Inflammatory macrophage treated with lipopolysaccharide for 1 hour (primary cell): ENCODE data around the gene NPAS2.

Experiments
- DNase-seq, 2 donors: peaks; one replicate each; pipeline ENCODE4 v3.0.0-alpha.2; 2020 to 2022

Gene NPAS2

DNA sequence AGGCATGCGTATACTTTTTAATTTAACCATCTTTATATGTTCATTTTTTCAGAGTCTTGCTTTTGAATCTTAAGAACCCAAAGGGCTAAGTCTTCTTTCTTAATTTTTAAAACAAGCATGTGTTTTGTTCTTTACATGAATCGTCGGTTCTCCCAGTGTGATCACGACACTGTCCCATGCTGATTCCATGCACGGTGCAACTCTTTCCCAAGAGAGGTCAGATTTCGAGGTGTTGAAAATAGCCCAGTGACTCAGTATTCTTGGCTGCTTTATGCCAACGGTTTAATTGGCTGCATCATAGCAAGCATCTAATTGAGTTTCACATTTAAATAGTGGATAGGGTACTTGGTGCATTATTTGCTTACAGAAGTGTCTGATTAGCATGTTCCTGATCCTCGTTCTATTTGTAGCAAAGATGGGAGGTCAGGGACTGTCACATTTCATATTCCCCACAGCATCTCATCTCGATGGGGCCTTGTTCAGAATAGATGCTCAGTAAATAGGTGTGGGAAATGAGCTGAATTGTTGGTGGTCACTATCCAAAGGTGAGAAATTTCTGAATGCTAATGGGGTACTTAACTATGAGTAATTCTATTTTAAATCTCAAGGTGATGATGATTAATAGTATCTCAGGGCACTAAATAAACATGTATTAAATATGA is 2.8 kb downstream of the NPAS2 start:
- DNase-seq: no peak

DNA sequence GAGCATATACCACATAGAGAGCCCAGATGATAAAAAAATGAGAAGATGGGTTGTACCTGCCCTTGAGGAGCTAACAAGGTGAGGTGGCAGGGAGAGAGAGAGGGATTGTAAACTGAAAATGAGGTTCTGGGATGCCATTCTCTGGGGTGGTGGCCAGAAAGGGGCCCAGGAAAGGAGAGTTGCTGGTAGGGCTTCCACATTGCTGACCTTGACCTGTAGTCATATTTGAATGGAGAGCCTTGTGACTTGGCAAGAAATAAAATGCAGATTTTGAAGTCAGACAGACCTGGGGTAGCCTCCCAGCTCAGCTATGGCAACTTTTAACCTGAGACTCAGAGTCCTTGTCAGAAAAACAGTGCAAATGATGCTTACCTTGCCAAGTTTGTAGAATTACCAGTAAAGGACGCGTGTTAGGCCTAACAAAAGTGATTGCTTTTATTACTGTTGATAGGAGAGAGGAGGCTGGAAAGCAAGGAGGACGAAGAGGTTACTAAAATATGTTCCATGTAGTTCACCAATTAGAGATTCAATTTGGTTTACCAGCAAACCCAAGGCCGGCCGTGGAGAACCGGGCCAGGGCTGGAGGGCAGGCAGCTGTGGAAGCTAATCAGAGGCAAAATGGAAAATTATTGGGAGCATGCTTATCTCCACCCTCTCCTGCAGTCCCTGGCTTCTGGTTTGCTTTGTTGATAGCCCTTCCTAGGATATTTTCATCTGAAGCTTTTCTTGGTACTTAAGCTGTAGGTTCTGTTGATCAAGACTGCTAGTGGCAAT is 3.9 kb downstream of the NPAS2 start:
- no peak for DNase-seq

DNA sequence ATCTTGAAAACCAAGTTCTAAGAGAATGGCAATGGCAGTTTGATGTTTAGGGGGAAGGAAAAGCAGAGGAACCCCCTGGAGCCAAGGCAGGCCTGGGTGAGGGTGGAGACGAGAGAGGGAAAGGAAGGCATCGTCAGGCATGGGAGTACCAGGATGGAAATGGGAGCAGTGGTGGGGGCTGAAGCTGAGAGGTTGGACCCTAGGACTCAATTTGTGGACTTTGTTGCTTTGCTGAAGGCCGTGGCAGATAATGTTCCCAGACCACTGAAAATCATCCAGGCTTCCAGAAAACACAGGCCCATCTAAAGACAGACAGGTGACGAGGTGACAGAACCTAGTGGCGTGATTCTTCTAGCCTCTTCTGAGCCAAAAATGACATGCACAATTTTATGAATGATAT is 4.9 kb downstream of the NPAS2 start:
- DNase-seq: no peak

DNA sequence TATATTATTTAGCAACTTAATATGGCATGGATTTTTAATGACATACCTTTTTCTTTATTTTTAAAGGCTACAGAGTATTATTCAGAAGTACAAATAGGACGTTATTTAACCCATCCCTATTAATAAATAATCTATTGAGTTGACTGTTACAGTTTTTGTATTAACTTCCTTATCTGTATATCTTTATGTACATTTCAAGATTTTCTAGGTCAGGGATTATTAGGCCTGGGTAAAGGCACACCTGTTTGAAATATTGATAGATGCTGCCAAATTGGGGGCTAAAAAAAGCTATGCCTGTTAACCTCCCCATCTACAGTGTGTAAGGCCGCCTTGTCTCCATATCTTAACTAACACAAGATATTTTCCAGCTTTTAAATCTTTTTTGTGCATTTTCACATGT is 6.6 kb downstream of the NPAS2 start:
- no peak for DNase-seq

DNA sequence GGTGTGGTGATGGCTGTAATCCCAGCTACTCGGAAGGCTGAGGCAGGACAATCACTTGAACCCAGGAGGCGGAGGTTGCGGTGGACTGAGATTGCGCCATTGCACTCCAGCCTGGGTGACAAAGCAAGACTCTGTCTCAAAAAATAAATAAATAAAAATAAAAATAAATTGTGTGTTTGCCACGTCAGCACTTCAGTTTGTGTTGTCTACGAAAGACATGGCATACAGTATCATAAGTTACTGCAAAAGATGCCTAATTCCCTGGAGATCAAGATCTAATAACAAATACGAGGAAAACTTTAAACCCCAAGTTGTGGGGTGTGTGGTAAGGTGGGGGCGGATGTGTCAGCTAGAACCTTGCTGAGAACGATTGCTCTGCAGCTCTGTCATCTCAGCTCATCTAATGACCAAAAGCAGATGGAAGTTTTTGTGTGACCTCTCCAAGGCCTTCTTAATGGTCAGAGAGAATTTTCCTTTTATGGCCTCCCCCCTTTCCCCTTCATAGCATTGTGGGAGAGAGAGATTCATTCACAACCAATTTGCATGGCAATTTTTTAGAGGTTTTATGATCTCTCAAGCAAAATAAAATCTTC is 11.3 kb downstream of the NPAS2 start:
- no peak for DNase-seq

DNA sequence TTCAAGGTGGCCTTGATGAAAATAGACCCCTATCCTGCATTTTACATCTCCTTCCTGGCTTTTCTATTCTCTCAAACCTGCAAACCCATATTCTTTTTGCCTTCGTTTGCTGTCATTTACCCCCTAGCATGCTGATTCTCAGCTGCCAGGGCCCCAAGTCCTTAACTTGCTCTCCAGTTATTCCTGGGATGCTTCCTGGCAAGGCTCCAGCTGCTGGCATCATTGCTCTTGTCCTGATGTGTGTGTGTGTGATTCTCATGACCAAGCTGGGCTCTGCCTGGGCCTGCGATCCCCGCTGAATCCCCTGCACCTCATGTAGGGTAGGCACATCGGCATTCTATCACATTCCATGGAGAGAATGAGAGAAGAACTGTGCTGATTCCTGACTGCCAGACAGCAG is 11.9 kb downstream of the NPAS2 start:
- DNase-seq: no peak

DNA sequence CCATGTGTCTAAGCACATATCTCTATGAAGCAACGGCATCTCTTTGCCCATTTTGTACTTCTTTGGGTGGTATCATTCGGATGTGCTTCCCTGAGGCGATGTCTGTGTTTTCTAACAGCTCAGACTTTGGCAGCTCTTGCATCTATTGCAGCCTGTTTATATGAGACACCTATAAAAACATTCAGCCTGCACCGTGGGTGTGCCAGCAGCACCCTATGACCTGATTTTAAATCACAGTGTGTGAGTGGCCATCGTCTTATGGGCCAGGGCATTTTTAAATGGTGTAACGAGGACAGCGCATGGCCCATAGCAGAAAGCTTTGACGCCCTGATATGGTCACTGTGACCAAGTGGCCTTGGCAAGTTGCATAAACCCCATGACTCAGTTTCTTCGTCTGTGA is 12.9 kb downstream of the NPAS2 start:
- no peak for DNase-seq

DNA sequence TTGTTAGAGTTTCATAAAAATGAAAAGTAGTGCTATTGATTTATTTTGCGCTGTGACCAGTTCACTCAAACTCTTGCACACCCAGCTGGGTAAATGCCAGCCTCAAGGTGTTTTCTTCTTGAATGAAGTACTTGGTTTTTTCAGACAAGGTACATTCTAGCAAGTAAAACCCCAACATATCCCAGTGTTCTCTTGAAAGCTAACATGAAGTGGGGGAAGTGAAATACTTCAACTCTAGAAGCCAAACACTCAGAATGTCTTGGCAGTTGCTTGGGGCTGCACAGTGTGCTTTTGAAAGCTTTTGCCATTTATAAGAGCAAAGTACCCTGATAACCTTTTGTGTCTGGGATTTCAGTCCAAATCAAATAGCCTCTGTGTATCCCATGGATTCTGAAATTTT is 13.4 kb downstream of the NPAS2 start:
- no peak for DNase-seq

DNA sequence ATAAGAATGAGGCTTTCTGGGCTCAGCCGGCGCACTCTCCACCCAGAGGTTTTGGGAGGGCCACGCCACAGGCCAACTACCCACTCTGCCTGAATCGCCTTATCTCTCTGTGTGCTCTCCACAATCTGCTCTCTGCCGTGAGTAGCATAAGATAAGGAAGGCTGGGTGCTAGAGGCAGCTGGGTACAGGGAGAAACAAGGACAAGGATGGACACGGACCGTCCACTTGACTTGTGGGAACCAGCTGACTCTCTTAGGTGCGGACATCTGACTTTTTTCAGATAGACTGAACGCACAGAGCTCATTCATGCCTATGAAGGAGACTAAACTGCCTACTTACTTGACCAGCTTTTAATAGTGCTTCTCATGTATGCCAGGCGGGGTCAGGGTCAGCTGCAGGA is 14.3 kb downstream of the NPAS2 start:
- no peak for DNase-seq

DNA sequence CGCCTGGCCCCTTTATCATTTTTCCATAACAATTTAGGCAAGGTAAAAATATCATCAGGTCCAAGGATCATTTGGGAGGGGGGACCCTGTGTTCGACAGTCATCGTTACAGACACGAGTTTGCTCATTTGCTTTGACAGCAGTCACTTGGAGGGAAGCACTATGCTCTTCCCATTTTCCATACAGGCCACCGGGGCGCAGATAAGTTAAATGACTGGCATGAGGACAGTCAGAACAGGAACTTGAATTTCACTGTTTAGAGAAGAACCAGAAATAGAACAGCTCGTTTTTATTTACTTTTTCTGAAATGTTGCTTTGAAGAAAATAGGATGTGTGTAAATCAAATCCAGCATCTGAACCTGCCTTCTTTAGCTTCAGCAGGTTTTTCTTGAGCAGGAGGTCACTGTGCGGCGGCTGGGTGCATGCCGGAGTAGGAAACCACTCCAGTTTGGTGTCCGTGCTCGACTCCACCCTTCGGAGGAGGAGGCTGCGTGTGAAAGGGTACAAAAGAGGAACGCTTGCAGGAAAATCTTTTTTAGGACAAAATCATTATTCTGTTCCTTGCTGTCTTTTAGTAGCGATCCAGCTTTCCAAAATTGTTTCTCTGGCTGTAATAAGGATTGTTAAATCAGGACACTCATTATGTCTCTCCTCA is 15.2 kb downstream of the NPAS2 start:
- peak; percentile 28 to 38 for DNase-seq

DNA sequence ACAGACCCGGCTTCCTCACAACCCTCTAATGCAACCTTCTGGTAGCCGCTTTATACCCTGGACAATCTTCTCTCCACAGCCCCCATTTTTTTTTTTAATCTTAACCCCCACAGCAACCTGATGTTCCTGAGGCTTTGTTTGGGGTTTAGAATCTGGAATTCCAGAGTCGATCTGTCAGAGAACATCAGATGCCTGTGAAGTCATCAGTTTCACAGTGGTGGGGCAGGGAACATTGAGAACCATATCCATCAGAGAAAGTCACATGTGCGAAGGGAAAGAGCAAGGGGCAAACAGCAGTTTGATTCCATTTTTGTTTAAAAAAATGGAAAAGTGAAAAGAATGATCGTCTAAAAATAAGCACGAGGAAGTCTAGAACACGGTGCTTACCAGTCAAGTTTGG is 20.6 kb downstream of the NPAS2 start:
- no peak for DNase-seq

DNA sequence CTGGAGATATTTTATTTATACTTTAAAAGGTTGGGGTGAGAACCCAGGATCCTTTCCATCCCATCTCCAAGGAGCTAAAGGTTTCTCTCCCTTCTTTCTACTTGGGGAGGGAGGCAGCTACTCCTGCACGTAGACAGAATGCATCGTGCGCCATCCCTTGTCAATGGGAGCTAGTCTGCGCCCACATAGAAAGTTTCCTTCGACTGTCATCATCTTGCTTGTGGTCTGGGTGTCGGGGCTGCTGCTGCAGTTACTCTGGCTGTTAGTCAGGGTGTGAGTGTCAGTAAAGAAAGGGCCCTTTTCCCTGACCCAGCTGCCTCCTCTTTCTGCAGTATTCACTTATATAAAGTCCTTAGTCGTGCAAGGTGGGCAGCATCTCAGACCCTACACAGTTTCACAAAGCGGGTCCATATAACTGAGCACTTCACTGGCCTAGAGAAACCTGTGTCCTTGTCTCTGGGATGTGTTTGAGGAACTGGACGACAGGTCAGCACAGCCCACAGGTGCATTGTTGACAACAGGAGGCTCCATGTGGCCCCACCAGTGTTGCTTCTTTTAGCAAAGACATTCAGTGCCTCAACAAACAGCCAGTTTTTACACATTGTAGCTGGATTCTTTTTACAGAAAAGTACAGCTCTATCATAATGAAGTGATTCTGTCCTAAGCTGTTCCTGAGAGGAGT is 22.4 kb downstream of the NPAS2 start:
- no peak for DNase-seq

DNA sequence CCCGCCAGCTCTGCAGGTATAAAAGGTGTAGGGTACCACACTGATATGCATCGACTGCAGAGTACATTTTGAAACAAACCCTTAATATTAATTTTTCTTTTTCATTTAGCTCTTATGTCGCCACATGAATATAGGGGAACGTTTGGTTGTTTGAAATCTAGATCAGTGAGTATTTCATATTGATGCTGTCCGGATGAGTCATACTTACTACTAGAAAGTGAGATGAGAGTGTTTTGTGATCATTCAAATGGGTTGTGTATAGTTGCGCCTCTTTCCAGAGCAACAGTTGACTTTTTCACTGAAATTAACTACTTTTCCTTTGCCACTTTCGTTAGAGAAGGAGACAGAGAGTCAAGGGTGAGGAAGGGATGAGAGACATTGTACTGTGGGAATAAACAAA is 24.6 kb downstream of the NPAS2 start:
- no peak for DNase-seq

DNA sequence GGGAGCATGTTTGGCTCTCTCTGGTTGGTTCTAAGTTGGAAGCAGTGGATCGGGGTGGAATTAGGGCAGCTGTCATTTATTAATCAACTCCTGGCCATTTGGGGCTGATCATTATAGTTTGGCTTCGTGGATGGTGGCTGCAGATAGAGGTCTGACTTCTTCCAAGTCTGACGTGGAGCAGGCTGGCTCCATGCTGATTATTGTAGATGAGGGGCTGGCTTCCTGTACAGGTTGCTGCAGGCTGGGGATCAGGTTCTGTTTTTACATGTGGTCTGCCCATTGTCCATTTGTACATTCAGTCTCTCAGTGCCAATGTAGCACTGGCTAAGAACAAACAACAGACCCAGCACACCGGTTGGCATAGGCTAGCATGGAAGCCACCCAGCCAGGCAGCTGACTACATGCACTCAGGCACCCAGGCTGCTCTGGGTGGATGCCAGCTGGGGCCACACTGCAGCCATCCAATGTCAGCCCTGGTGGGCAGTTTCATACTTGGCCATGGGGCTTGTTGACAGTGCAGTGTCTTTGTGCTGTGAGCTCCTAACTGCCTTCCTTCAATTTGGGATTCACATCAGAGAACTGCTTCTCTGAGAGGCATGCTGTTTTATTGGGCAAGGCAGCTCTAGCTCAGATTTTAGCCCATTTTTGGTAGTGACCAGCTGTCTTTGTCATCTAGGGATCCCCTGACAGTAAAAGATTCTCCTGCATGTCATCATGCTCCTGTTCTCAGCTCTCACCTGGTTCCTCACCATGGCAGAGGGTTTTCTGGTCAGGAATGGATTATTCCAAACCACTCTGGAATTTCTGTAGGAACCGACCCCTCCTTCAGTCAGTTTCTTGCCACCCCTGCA is 25.4 kb downstream of the NPAS2 start:
- no peak for DNase-seq

DNA sequence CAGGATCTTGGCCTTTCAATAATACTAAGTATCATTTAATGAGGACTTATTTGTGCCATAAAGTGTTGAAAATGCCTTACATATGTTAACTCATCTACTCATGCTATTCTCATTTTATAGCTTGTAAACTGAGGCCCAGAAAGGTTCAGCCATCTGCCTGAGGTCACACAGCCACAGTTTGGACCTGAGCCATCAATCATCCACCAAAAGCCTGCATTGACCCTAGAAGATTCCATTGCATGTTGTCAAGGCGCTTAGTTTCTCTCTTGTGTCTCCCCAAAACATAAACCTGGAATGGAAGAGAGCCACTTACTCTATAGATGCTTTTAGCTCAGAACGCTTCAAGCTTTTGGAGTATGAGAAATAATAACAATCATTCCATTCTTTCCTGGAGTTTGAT is 26.8 kb downstream of the NPAS2 start:
- no peak for DNase-seq

DNA sequence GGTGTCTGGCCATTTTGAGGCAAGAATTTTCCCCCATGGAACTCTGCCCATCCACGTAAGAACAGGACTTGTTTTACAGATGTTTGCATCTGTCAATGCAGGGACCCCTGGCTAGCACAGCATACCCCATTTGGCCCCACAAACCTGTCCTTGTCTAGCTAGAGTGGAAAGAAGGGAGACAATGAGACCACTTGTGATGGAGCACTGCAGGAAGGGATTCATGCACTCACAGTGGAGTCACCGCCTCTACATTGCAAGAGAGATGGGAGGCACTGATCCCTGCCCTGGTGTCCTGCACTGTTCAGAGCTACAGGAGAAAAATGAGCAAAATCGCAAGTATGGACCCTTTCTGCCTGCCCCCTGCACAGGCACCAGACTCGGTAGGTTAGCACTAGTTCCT is 32.5 kb downstream of the NPAS2 start:
- DNase-seq: no peak

DNA sequence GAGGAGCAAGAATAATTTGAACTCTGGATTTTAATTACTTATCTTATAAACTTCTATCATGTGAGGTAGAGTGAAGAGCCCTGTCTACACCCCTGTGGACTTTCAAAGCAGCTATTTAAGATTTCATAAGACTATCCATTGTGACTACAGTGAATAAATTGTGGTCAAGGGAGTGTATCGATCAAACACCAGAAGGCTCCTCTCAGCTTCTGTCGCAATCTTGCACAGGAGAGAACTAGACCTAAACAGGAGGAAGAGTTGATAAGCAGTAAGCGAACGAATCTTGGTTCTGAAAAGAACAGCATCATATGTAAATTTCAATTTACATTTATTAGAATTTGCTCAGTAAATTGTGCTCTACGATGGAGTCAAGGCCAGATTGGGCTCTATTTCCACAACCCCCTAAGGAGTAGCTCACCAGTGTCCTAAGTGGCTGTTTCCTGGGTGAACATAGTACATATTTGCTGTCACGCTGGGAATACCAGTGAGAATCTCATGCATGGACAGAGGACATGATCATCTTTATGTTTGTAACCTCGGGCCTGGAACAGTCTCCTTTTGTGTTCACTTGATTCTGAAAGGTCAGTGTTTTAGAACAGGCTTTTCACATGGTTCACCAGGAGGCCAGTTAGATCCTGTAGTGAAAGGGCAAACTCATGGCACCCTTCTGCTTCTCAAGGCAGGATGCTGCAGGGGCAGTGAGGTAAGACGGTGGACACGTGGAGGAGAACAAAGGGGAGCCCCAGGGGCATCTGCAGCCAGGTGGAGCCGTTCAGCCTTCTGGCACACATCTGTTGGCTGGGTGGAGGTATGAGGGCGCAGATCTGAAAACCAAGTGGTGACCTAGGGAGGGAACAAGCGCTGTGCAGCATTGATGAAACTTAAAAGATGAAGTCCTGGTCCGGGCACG is 33.3 kb downstream of the NPAS2 start:
- no peak for DNase-seq

DNA sequence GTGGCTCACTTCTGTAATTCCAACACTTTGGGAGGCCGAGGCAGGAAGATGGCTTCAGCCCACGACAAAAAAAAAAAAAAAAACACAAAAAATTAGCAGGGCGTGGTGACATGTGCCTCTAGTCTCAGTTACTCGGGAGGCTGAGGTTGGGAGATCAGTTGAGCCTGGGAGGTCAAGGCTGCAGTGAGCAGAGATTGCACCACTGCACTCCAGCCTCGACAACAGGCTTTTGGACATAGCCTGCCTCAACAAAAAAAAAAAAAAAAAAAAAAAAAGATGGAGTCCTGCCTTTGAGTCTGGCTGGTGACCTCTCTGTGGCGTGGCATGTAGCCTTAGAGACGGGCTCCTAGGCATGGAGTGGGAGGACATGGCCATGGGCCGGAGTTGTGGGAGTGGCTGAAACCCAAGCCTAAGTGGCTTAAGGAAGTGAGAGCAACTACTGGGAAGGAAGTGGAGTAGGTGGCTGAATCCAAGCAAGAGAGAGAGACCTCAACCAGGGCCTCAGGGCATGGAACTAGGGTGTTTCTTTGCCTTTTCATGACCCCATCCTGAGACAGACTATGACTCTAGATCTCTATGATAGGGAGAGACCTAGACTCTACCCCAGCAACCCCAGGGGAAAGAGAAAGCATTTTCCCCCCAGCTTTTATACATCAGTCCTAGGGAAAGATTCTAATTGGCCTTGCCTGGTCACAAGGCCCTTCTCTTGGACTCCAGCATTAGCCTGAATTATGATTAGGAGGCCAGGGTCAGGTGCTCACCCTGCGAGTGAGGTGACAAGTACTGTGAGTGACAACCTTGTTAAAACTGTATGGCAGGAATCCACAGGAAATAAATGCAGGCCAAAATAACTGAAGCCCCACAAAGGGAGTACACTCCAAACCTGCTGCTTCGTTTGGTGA is 34.2 kb downstream of the NPAS2 start:
- peak; percentile 83 to 93 for DNase-seq

DNA sequence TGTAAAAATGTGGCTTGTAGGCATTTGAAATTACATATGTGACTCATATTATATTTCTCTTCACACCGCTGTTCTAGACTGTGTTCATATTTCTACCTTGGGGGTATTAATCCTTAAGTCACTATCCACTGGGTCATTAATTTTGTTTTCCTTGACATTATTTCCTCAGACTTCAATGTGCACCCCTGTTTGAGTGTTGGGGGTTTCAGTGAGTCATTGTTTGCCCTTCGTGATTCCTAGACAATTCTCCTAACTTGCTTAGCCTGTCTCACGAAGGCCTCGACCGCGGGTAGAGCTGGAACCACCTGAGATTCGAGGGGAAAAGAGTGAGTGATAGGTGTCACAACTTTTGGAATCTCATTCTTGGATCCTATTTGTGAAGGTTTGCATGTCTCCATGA is 35.1 kb downstream of the NPAS2 start:
- DNase-seq: no peak

DNA sequence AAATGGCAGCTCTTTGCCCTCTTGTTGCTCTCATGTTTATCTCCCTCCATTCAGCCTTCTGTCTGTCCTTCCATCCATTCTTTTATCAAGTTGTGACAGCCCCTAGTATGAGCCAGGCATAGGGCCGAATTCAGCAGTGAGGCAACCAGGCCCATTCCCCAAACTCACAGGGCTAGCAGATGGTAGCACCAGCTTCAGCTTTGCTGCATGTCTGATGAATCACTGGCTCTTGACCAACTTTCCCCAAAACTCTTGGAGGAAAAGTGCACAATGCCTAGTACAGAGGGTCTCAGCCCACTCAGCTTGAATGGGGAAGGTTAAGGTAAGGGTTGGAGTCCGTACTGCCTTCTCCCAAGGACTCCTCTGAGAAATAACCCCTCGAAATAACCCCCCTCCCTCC is 35.7 kb downstream of the NPAS2 start:
- DNase-seq: no peak
